CMK (cell line): ENCODE results near the gene CD248.
"Not testable (repeated sequence)": the region's sequence is repeated elsewhere in the genome, so short reads cannot be mapped to it uniquely, and the experiment has no call there.

Experiments
- DNase-seq: peaks from one replicate; pipeline ENCODE4 v3.0.0-alpha.2; 2010; ENCODE audit warnings: low read depth

The CD248 gene

DNA sequence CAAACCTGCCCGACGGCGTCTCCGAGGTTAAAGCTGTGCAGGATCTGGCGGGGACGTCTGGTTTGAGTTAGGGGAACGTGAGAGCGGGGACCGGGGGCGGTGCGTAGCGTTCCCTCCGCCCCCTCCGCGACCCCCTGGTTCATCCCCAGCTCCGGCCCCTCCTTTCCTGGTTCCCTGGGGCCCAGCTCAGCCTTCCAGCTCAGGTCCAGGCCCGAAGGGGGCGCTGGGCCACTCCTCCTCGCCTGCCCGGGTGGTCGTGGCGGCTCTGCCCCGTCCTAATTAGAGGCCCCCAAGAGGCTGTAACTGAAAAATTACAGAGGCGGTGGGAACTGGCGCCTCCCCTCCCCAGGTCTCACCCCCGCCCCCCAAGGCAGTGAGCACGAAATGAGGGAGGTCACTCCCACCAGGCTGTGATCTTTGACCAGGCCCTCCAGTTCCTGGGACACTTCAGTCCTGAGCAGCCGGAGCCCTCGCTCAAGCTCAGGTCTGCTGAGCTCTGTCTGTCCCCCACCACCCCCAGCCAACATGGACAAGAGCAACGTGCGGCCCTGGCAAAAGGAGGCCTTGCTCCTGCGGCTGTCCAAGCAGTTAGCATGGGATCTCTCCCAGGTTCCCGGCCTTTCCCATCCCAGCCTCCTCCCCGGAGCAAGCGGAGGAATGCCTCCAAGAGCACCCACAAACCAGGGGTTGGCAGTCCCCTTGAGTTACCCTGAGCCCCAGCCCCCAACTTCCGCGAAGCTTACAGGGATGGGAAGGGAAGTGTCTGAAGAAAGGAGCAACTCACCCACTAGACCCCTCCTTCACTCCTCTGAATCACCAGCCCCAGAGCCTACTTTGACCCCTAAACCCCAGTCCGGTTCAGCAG, 3.3 kb downstream of the CD248 start:
- DNase-seq = no peak

DNA sequence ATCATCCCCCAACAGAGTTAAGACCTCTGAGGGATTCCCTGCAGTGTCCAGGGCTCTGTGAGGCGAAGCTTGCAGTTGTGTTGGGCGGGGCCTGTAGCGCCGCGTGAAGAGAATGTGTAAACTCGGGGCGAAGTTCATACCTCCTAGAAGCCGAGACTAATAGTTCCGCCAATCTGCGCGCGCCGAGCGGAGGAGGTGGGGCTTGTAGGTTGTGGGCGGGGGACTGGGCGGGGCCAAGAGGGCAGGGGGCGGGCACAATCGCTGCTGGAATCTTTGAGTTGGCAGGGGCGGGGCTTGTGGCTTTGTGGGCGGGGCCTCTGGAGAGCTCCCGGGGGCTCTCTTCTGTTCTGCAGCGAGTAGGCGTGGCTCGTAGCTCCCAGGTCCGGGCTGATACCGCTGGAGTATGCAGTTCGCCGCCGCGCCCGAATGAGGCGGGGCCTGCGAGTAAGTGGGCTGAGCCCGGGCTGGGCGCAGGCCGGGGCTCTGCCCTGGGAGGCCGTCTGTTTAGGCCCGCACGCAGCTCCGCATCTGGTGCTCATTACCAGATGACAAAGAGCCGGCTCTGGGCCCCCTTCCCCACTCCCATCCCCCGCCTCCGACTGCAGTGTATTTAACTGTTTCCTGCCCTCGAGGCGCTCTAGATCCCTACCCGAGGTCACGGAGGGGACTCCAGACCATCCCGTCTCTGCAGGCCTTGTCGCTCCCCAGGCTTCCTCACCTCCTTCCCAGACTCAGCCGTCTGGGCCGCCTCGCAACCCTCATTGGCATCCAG, 4.1 kb downstream of the CD248 start:
- peak; percentile 98 for DNase-seq

DNA sequence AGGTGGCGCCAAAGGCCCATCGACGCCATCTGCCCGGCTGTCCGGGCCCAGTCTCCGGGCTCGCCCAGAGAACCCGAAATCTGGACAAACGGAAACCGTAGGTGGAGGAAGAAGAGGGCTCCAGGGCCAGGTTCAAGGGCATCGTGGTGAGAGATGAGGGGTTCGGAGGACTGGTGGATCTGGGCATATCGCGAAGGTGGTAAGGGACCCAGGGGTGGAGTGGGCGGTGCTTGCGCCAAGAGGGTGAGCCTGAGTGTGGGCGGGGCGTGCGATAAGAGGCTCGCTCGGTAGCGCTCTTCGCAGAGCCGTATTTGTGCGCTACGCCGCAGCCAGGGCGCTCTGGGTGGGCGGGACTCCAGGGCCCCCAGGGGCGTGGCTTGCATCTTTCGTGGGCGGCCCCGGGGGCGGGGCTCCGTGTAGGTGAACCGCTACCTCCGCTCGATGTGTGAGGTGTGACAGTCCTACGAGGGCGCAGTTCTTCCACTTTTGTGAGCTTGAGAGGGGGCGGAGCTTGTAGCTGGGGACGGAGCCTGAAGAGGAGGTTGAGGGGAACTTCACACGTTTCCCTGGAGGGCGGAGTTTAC, 4.8 kb downstream of the CD248 start:
- peak; percentile 85 for DNase-seq

DNA sequence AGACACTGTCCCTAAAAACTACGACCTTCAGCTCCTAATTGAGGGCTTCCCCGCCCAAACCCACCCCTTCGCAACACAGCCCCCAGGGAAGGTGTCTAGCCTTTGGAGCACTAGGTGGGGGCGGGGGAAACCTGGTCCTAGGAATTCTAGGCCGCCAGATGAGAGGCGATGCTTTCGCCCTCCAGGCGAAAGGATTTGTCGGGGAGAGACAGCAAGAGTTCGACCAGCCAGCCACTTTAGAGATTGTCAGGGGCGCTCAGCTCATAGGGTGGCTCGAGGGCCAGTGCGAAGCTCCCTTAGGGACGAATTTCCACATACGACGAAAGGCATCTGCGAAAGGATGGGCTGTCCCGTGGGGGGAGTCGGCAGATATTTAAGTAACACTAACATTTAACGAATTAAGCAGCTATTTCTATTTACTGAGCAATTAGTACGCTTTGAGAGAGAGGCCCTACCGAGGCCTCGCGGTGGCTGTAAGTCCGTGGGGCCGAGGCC, 5.3 kb downstream of the CD248 start:
- DNase-seq = no peak

DNA sequence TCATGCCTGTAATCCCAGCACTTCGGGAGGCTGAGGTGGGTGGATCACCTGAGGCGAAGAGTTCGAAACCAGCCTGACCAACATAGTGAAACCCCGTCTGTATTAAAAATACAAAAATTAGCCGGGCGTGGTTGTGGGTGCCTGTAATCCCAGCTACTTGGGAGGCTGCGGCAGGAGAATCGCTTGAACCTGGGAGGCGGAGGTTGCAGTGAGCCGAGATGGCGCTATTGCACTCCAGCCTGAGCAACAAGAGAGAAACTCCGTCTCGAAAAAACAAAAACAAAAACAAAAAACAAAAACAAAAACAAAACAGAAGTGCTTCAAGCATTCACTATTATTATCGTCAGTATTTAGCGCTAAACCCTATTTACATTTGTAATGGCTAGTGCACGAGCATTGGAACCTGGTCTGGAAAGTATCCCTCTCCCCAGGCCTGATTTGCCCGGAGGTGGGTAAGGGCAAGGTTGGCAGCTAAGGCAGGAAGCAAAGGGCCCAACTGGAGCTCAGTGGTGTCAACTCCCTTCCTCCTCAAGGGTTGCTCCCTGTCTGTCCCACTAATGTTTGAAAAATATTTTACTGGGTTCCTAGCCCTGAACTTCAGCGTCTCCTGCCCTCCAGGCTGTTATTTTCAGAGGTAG, 5.9 kb downstream of the CD248 start:
- DNase-seq = not testable (repeated sequence)

DNA sequence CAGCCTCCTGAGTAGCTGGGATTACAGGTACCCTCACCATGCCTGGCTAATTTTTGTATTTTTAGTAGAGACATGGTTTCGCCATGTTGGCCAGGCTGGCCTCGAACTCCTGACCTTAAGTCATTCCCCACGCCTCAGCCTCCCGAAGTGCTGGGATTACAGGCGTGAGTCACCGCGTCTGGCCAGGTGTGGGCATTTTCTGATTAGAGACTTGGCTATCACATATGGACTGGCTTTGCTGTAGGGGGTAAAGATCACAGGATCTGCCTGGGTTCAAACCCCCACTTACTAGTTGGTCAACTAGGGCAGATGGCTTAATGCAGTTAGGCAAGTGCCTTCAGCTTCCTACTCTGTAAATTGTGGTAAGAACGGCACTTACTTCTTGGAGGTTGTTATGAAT, 6.5 kb downstream of the CD248 start:
- DNase-seq = no peak

DNA sequence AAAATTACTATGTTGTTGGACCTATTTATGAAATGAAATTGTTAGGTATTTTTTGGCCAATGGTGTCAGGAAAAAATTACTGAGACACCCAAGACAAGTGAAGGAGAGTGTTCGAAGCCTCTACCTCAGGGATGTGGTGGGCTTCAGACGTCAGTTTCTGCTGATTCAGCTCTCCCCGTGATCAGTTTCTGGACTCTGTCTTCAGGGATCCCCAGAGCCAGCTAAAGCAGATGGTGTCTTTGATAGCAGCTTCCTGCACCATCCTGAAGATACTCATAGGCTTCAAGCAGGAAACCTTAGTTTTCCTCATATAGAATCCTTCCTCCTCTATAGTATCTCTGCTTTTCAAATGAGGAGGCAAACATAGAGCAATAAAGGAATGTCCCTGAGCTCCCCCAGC, 7.4 kb downstream of the CD248 start:
- no peak for DNase-seq

DNA sequence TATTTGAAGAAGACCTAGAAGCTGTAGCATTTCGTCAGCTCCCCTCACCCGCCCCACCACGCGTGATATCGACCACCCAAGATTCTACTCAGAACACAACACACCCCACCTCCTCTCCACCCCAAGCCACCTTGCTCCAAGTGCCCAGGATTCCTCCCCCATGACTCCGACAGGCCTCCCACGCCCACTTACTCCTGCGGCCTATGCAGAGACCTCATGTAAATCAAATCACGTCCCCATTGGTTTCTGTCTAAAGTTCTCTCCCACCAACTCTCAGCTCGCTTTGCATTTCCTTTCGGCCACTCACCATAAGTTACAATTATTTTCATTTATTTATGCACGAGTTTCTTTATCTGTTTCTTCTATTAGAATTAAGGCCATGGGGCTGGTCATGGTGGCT, 14.2 kb downstream of the CD248 start:
- DNase-seq = no peak

DNA sequence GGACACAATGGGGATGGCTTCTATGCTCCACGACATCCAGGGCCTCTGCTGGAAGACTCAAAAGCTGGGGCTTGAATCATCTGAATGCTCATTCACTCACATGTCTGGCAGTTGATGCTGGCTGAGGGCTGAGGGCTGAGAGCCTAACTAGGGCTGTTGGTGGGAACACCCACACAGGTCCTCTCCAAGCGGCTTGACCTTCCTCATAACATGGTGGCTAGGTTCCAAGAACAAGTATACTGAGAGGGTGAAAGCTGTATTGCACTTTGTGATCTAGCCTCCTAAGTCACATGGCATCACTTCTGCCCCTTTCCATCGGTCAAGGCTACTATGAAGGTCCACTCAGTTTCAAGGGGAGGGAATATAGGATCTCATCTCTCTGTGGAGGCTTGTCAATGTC, 17.7 kb downstream of the CD248 start:
- DNase-seq = no peak

DNA sequence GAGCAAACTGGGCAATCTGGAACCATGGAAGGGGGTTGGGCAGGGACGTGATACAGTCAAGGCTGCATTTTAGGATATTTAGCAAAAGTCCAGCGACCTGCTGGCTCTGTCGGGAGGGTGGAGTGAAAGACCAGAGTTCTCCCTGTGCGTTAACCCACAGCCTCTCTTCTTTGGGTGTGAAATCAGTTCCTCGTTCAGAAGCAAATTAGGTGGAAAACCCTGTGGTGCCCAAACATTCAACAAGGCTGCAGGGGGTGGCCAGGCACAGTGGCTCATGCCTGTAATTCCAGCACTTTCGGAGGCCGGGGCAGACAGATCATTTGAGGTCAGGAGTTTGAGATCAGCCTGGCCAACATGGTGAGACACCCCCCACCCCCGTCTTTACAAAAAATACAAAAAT, 19.2 kb downstream of the CD248 start:
- DNase-seq = no peak

DNA sequence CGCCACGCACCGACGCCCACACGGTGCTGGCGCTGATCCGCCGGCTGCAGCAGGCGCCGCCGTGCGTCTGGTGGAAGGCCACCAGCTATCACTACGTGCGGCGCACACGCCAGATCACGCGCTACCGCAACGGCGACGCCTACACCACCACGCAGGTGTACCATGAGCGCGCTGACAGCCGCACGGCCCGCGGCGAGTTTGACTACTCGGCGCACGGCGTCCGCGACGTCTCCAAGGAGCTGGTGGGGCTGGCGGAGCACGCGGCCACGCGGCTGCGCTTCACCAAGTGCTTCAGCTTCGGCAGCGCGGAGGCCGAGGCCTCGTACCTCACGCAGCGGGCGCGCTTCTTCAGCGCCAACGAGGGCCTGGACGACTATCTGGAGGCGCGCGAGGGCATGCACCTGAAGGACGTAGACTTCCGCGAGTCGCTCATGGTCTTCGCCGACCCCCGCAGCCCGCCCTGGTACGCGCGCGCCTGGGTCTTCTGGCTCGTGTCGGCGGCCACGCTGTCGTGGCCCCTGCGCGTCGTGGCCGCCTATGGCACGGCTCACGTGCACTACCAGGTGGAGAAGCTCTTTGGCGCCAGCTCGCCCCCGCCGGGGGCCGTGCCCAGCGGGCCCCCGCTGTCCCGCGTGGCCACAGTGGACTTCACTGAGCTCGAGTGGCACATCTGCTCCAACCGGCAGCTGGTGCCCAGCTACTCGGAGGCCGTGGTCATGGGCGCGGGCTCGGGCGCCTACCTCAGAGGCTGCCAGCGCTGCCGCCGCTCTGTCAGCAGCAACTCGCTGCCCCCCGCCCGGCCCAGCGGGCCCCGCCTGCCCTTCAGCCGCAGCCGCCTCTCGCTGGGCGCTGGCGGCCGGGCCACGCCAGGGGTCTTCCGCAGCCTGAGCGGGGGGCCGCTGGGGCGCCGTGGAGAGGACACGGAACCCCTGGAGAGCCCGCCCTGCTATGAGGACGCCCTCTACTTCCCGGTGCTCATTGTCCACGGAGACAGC, 21.9 kb downstream of the CD248 start:
- DNase-seq = no peak

DNA sequence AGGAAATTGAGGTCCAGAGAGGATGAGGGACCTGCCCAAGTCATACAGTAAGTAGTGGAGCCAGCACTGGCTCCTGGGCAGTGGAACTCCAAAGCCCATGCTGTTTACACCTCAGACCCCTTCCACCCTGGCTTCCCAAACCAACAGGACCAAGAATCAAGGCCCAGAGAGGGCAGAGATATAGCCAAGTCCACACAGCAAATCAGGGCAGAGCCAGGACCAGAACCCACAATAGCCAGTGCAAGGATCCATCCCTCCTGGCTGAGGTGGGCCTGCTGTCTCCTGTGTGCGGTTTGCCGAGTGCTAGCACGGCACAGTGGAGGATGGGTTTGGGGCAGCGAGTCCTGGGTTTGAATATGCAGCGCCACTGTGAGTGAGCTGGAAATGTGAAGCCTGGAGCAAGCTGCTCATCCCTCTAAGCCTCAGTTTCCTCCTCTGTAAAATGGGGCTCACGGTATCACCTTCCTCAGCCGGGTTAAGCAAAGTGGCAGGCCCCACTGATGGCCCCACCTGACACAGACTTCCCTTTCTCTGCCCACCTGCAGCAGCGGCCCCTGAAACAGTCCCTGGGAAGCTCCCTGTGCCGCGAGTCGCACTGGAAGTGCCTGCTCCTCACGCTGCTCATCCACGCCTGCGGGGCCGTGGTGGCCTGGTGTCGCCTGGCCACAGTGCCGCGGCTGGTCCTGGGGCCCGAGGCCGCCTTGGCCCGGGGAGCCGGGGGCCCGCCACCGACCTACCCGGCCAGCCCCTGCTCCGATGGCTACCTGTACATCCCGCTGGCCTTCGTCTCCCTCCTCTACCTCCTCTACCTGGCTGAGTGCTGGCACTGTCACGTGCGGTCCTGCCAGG, 22.8 kb downstream of the CD248 start:
- no peak for DNase-seq

DNA sequence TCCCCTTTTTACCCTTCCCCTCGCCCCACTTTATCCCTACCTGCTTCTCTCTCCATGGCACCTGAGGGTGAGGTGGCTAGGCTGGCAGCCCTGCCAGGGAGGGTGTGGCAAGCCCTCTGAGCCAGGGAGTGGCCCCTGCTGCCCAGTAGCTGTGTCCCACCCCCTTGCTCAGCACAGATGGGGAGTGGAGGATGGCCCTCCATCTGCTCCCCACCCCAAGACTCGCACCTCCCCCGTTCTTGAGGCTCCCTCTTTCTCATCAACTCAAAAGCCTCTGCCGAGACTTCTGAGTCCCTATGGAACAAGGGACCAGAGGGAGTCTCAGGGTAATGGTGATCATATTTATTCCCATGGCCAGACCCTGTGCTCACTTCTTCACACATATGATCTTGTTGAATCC, 23.5 kb downstream of the CD248 start:
- no peak for DNase-seq

DNA sequence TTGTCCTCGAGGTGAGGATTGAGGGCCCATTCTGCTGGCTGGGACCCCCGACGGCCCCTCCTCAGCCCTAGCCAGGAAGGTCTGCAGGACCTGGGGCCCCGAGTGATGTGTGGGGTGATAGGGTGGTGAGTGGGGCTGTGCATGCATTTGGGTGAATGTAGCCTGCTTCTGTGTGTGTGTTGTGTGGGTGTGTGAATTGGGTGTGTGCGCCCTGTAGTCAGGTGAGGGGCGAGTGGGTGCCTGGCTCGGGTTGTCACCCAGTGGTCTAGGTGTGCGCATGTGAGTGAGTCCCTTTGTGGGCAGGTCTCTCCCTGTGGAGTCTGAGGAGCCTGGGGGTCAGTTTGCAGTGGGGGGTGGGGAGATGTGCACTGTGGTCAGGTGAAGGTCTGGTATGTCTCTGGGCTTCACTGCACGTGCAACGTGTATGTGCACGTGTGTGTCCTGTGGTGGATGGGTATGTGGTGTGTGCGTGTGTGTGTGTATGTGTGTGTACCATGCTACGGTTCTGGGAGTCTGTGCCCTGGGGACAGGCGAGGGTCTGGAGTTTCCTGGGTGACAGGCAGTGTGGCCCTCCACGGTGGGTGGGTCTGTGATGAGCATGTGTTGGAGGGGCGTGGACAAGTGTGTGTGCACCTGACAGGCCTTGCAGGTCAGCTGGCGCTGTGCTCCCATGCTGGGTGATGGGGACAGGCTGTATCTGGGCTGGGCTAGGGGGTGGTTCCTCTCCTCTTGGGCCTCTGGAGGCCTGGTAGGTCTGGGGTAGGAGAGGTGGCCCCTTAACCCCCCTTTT, 24.1 kb downstream of the CD248 start:
- DNase-seq = no peak

DNA sequence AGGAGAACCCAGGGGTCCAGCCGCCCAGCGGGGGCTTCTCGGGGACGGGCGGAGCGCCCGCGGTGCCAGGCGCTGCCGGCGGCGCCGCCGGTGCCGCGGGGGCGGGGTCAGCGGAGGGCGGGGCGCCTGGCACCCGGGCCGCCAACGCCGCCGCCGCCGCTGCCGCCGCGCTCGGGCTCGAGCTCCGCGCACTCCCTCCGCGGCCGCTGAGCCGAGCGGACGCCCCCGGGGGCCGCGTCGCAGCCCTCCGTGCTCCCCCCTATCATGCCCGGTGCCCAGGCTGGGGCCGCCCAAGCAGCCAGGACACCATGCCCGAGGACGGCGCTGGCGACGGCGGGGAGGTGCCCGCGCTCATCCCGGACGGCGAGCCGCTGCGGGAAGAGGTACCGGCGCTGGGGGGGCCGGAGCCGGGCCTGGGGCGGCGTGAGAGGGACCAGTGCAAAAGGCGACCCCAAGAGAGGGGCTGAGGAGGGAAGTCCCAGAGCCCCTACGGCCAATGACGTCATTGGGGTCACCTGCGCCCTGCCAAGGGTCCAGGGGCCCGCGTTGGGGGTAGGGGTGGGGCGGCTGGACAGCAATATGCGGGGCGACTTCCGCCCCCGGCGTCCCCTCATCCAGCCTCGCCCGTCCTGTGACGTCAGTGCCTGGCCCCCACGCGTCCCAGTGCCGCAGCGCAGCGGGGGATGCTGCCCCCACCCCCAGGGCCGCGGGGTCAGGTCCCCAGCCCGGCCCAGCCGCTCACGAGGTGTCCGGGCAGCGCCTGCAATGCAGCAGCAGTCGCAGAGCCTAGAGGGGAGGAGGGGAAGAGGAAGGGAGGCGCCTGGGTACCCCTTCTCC, 24.9 kb downstream of the CD248 start, which contains the start of gene TMEM151A:
TSS of gene TMEM151A (plus strand) at position 189 of the 837 bp plus-strand sequence. CDS start at position 309, 120 bp downstream.
- DNase-seq = no peak

DNA sequence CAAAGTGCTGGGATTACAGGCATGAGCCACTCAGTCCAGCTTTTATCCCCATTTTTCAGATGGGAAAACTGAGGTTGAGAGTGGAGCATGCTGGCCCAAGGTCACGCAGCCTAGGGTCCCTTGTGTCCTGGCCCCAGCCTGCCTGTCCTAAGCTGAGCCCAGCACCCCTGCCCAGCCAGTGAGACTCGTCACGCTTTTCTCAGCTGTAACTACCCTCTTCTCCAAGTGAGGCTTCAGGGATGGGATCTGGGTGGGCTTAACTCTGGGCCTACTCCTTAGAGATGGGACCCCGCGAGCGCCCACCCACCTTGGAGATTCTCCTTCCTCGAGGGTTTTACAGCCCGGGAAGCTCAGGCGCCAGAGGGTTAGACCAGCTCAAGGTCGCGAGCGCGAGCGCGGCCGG, 25.5 kb downstream of the CD248 start:
- no peak for DNase-seq

DNA sequence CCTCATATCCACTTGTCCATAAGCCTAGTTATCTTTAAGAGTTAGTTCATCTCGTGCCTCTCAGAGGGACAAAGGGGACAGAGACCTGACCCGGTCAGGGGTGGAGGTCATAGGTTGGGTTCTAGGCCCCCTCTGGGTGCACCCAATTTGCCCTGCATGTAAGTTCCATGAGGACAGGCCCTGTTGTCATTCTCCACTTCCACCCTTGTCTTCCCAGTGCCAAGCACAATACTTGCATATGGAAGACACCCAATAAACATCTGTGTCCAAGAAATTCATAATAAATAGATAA, 26.6 kb downstream of the CD248 start:
- no peak for DNase-seq

DNA sequence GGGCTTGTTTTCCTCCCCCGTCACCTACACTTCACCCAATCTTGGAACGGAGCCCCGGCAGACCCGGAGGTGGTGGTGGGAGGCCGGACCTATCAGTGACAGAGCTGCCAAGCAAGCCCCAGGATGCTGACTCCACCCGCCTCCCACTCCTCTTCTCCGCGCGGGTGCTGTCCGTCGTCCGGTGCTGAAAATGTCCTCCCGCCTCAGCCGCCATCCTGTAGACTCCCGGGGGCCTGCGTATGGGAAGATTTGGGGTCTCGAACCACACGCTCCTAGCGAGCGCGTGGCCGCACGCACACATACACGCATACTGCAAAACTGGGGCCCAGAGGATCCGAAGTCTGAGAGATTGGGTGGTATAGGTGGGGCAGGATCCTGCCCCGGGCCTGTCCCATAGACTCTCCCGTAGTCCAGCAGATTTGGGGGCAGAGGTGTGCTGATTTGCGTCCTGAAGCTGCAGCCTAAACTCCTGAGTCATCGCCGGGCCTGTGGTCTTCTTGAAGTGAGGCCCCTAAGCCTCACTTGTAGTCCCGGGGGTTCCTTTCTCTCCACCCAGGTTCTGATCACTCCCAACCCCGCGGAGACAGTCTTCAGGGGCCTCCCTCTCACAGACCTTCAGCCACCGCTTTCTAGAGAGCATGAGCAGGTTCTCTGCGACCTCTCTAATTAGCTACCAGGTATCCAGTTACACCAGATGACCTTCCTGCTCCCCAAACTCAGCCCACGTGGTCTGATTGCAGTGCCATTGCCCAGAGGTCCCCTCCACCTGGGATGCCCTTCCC, 27.1 kb downstream of the CD248 start:
- no peak for DNase-seq
